ENCODE results near the gene GBP7.

DNA sequence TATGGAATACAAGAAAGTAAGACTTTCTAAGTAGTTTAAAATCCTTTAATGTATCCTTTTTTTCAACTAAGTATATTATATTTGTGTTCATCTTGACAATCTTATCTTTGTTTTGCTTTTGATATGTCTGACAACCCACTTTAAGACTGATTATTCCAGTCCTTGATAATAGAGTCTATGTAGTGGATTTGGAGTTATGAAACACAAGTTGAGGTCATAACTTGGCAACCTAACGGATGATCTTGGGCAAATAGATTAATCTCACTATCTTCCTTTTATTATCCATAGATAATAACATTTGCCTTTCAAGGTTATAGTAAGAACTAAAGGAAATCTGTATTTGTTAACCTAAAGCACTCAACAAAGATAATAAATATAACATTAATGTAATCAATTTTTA is 45.1 kb downstream of the GBP7 start:
- TF ChIP-seq, protein P1, sequence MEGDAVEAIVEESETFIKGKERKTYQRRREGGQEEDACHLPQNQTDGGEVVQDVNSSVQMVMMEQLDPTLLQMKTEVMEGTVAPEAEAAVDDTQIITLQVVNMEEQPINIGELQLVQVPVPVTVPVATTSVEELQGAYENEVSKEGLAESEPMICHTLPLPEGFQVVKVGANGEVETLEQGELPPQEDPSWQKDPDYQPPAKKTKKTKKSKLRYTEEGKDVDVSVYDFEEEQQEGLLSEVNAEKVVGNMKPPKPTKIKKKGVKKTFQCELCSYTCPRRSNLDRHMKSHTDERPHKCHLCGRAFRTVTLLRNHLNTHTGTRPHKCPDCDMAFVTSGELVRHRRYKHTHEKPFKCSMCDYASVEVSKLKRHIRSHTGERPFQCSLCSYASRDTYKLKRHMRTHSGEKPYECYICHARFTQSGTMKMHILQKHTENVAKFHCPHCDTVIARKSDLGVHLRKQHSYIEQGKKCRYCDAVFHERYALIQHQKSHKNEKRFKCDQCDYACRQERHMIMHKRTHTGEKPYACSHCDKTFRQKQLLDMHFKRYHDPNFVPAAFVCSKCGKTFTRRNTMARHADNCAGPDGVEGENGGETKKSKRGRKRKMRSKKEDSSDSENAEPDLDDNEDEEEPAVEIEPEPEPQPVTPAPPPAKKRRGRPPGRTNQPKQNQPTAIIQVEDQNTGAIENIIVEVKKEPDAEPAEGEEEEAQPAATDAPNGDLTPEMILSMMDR (conservative IDR thresholded peaks at IDR 0.05; ENCODE audit: low read depth, low read length) = no peak
- no peak for TF ChIP-seq EZH2 (IDR thresholded peaks at IDR 0.05; ENCODE audit: borderline replicate concordance, low read depth, low read length, poor library complexity, severe bottlenecking)

Data from A673 (cell line).